ENCODE data around the gene TEX26.

The TEX26 gene

DNA sequence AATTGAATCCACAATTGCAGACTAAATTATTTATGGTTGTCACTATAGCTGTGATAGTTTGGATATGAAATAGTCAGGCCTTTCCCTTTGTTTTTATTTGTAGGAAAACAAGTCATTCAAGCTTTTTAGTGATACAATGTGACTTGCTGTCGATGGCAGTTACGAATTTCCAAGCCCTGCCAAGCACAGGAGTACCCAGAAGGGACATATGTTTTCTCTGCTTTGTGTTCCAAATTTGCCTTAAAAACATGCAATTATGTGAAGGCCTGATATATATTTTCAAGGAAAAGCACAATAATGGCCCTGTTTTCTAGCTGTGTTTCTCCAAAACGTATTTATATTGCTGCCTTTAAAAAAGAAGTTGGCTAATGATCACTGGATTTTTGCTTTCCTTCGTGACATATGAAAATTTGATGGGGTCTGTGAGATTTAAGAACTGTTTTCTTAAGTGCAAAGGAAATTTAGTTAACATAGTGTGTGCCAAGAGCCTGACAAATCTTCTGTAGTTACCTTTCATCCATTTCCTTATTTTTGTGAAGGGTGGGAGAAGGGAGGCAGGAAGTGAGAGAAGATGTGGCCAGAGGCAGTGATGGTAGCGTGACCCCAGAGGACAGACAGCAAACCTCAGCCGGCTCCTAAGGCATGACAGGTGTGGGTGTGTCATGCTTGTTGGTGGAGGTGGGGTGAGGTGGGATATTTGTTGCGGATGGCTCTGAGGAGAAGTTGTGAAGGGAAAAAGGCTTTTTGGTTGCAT lies 79.6 kb downstream of the TEX26 start:
- DNase-seq (ENCODE audit: low read depth), result no peak

DNA sequence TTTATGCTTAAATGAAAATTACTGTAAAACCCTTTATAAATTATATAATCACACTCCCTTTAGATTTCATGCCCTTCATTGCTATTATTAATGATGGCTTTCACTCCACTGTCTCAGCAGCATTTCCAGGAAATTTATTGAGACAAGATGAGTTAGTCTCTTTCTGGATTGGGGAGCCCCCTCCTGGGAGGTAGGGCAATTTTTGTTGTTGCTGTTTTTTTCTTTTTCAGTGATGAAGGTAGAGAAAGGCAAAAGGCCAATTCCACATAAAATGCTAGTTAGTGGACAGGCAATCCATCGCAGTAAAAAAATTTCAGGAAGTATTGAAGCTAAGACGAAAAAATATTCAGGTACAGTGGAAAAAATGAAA lies 80.2 kb downstream of the TEX26 start:
- DNase-seq (ENCODE audit: low read depth), result peak; percentile 8

DNA sequence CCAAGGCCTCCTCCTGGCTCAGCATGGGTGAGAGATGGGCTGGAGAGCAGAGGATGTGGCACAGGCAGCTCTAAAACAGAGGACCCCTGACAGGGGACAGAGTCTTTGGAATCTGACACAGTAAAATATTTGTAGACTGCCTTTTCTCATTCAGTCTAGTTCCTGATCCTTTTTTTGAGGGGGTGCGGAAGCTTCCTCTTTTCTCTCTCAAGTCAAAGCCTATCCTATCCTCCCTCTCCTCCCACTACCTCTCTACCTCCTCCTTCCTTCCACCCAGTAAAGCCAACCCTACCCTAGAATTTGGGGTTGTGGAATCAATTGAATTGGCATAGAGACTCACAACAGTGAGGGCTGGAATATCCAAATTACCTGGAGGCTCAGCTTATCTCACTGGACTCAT lies 82.0 kb downstream of the TEX26 start:
- no peak for DNase-seq (ENCODE audit: low read depth)

DNA sequence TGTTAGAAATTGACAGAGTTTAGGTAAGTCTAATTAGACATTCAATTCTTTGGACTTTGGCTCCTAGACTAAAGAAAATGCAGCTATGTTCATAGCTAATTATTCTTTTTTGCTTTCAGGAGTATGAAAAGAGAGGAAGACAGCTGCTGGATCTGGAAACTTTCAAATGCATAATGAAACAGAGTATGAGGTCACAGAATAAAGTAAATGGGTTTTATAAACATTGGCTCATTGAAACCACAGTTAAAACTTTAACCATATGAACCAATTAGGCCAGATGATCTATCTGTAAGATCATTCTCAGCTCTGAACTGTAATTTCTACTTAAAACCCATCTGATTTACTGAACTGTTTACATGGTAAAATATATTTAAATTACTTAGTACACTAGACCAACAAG lies 82.7 kb downstream of the TEX26 start:
- DNase-seq (ENCODE audit: low read depth), result no peak

DNA sequence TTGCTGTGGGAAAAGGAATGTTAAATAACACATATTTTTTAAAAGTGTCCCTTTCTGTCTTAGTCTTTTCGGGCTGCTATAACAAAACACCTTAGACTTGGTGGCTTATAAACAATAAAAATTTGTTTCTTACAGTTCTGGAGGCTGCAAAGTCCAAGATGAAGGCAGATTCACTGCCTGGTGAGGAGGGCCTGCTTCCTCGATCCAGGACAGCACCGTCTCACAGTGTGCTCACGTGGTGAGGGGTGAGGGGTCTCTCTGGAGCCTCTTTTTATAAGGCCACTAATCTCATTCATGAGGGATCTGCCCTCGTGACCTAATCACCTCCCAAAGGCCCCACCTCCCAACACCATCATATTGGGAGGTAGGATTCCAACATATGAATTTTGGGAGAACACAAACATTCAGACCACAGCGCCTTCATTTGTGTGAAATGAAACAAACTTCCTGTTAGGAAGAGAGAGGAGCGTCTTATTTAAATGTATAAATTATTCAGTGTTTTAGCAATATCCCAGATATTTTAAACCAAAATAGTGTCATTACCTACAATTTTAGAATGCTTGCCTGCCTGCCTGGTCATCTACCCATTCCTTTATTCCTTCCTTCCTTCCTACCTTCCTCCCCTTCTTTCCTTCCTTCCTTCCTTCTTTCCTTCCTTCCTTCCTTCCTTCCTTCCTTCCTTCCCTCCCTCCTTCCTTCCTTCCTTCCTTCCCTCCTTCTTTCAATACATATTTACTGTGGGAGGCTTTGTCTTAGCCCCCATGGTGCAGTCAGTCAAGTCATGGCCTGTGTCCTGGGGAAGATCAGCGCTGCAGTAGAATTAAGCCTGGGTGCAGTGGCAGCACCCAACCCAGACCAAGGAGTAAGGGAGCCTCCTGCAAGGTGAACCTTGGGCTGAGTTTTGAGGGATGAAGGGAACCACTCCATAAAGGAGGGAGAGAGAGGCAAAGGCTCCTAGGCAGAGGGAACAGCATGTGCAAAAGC lies 84.2 kb downstream of the TEX26 start:
- DNase-seq (ENCODE audit: low read depth), result no peak

DNA sequence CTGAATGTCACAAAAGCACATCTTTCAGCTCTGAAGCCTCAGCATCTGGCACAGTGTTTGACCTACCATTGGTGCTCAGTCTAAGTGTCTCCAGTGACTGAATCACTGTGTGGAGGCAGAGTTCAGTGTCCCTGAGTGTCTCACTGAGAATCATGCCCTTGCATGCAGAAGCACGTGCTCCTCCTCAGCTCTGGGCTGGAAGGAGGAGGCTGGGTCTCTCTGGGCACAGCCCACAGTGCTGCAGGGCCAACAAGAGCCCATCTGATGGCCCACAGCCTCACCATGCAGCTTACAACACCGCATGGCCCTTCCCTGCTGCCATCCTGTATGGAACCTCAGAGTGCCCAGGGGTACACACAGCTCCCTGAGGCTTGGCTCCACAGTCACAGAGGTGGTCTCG lies 86.1 kb downstream of the TEX26 start:
- DNase-seq (ENCODE audit: low read depth), result no peak

DNA sequence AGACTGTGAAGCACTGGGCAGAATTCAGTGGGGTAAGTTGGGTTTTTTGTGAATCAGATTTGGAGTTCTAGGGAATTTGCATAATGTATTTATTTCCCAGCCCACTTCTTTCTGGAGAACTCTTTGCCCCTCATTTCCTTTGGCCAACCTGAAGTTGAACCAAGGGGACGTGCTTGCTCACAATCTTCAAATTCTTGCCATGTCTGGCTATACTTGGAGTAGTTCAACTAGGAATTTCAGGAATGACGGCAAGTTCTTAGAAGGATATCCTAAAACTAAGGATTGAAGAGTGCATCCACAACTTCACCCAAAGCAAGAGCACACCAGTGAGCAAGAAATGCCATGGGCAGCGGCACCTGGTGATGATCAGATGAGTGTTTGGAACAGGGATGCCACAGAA lies 88.5 kb downstream of the TEX26 start:
- no peak for DNase-seq (ENCODE audit: low read depth)

DNA sequence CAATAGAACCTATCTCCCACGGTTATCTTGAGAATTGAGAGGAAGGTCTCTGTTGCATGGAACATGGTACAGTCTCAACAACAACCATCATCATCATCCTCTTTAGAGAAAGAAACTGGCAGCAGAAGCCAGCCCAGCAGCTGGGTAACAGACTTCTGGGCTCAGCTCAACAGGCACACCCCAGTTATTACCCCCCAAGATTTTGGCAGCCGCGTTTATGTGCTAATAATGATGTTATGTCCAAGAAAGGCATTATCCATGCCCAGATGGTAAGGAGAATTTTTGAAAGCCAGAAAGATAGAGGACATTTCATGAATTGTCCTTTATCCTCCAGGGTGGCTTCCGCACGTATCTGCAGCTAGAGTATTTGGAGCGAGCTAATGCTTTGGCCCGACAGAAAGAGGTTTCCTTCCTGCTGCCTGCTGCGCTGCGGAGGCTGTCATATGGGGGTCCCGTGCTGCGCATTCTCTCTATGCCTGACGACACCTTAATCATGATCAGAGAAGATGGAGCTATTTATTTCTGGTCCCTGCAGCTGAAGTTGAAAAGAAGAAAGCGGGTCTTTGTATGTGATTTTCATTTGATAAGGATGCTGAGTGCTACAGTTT lies 89.9 kb downstream of the TEX26 start:
- DNase-seq (ENCODE audit: low read depth), result no peak

DNA sequence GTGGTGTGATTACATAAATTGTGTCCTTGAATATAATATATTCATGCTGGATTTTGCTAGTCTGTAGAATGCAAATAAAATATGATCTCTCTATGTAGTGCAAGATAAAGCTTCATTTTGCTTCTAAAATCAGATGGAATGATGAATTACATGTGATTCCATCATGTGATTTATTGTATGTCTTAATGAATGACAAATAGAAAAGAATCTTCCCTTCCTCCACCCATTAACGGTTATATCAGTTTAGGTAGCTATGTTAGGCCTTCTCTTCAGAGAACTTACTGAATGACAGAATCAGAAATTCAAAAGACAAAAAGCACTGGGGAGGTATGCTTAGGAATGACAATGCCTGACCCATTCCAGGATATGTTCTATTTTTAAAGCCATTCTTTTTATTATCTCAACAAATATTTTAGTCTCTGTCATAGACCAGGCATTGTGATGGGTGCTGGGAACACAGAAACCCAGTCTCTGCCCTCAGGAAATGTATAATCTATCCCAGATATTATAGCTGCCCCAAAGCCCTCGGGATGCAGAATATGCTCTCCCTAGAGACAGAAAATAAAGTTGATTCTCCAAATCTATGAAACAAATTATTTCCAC lies 90.6 kb downstream of the TEX26 start:
- DNase-seq (ENCODE audit: low read depth), result no peak
